Thymus (tissue), 11 donors: ENCODE data around the gene RMND5A. TPM values are rescaled to one million over a fixed set of nuclear protein-coding genes. Genes with fewer than 3 reads are reported as not detected.

Source experiments
- DNase-seq, 9 donors: peaks; one replicate each; pipeline ENCODE4 v3.0.0-alpha.2; 2013; ENCODE audit warnings: low spot score in 9 of 9, low read depth in 6 of 9, missing footprints in 1 of 9
- H3K27ac ChIP-seq, 2 donors: one replicate each; pipeline ENCODE4 v1.5.1; 2013; ENCODE audit warnings: control low read depth in 1 of 2, low read depth in 1 of 2, low read length in 1 of 2, mild to moderate bottlenecking in 1 of 2, moderate library complexity in 1 of 2
- H3K27me3 ChIP-seq, 2 donors: one replicate each; pipeline ENCODE4 v1.5.1; 2013; ENCODE audit warnings: low read length in 1 of 2; ENCODE audit not compliant: control insufficient read depth in 2 of 2, insufficient read depth in 1 of 2
- H3K36me3 ChIP-seq, 2 donors: one replicate each; pipeline ENCODE4 v1.5.1; 2013; ENCODE audit warnings: low read length in 1 of 2, mild to moderate bottlenecking in 1 of 2, moderate library complexity in 1 of 2; ENCODE audit not compliant: control insufficient read depth in 2 of 2, insufficient read depth in 2 of 2
- H3K4me1 ChIP-seq, 2 donors: one replicate each; pipeline ENCODE4 v1.5.1; 2013; ENCODE audit warnings: low read length in 2 of 2; ENCODE audit not compliant: control insufficient read depth in 2 of 2, insufficient read depth in 2 of 2
- H3K4me3 ChIP-seq, 2 donors: one replicate each; pipeline ENCODE4 v1.5.1; 2013; ENCODE audit warnings: low read length in 2 of 2, control low read depth in 1 of 2, mild to moderate bottlenecking in 1 of 2
- H3K9me3 ChIP-seq, 2 donors: one replicate each; pipeline ENCODE4 v1.5.1; 2013; ENCODE audit warnings: low read length in 1 of 2, mild to moderate bottlenecking in 1 of 2; ENCODE audit not compliant: control insufficient read depth in 2 of 2, insufficient read depth in 1 of 2
- WGBS: extraction: QIAGEN DNeasy Blood & Tissue Kit; methylation state at CpG from one replicate; pipeline ENCODE4 v1.1.7; 2013; 5-methylcytosine and 5-hydroxymethylcytosine counted together
- polyA plus RNA-seq: library from polyadenylated mRNA; stranded (reverse); fragments of 200-250 nt; gene quantifications from one replicate; pipeline ENCODE4 v1.2.3, GENCODE V29; 2013
- total RNA-seq: library from RNA; stranded (reverse); fragments of 120-200 nt; gene quantifications from one replicate; pipeline ENCODE4 v1.2.4, GENCODE V29; 2013
- donor health status: healthy.

RMND5A gene
- total and polyA plus RNA-seq, 2 donors = 19.1 to 126 TPM

- Histone ChIP-seq H3K36me3 (peaks cover 30 to 35% of the 10 kb centered on the region in 2 donors), H3K4me3 (peak overlapping the region; percentile 78 to 89), H3K27me3 (peaks cover 0 to 38% of the 10 kb centered on the region in 2 donors), H3K9me3 (no peaks in the 10 kb centered on the region), H3K4me1 (peaks cover 36 to 86% of the 10 kb centered on the region in 2 donors), H3K27ac (peak overlapping the region; percentile 96 to 97)
- DNase-seq = peak in 3 of 9 donors; percentile 63 to 81 (median 66)
- 6% methylated on average over 40 of the region's 40 CpGs for WGBS
Observed at GRCh38 chr2:86790134-86790675, 70.1 kb downstream of the RMND5A start.

DNA sequence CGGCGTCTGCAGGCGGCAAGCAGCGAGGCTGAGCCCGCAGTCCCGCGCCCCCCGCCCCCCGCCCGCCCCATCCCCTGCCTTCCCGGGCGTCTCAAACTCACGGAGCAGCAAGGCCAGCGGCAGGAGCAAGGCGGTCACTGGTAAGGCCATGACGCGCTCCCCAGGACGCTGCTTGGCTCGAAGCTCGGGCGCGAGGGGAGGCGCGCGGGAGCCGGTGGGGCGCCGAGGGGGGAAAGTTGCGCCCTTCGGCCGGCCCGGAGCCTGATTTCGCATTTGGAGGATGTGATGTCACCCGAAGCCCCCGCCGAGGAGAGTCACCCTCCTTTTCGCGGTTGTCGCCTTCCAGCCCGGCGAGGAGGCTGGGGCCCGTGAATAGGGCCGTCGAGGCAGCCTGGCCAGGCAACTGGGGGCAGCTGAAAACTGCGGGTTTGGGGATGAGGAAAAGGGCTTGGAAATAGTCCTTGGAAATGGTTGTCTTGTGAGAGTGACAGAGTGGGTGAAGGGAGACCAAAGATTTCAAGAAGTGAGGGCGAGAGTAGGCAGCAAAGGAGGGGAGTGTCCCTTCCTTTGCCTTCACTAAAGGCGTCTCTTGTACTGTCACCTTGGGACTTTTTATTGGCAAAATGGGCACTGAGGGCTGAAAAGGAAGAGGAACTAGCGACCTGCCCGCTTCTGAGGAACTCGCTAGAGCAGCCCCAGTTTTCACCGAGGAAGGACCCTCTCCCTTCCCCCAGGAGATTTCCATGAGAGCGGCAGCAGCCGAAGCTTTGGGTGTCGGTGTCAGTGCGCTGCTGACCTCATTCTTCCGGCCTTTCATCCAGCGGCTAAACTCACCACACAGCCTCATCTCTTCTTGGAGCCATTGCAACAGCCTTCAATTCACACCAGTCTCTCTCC lies 70.8 kb downstream of the RMND5A start, which contains the start of gene CD8A:
CD8A (minus strand) TSS at position 238 of the 897 bp plus-strand sequence; CDS start at position 150, 88 bp downstream.
- peaks cover 30 to 83% of the 10 kb centered on the region in 2 donors for H3K4me1 ChIP-seq
- peaks cover 2 to 4% of the 10 kb centered on the region in 2 donors for H3K9me3 ChIP-seq
- peak within 1 kb of the TSS; percentile 96 to 97 for H3K27ac ChIP-seq
- H3K27me3 ChIP-seq = peaks cover 0 to 38% of the 10 kb centered on the region in 2 donors
- H3K36me3 ChIP-seq = peaks cover 23 to 34% of the 10 kb centered on the region in 2 donors
- peak within 1 kb of the TSS; percentile 78 to 89 for H3K4me3 ChIP-seq
- 1% methylated on average over 57 of the region's 57 CpGs for WGBS
- DNase-seq = peak in 3 of 9 donors; percentile 74 to 87 (median 77)

- peak in 3 of 9 donors; percentile 64 to 88 (median 80) for DNase-seq
- Histone ChIP-seq H3K4me3 (peak overlapping the region; percentile 78 to 89), H3K9me3 (peaks cover 2 to 4% of the 10 kb centered on the region in 2 donors), H3K27me3 (peaks cover 0 to 38% of the 10 kb centered on the region in 2 donors), H3K27ac (peak overlapping the region; percentile 96 to 97), H3K4me1 (peaks cover 25 to 76% of the 10 kb centered on the region in 2 donors), H3K36me3 (peaks cover 21 to 35% of the 10 kb centered on the region in 2 donors)
- WGBS = 5% methylated on average over 7 of the region's 7 CpGs
Observed at GRCh38 chr2:86791573-86791972, 71.5 kb downstream of the RMND5A start.

DNA sequence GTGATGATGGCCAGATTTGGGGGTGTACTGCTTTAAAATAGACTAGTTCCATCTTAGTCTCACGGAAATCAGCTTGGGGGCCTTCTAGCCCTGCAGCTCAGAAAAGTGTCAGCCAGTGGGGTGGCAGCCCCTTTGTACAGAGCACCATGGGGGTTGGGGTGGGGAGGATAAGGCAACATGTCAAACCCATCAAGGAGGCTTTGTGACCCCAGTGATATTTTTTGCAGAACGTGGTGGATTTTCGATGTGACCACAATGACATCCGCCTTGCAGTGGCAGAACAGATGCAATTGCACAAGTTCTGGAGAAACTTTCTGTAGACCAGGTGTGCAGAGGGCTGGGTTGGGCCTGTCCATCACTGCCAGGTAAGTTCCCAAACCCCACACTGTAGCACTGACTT lies 73.7 kb downstream of the RMND5A start:
- Histone ChIP-seq H3K4me1 (peaks cover 22 to 63% of the 10 kb centered on the region in 2 donors), H3K9me3 (peaks cover 11 to 20% of the 10 kb centered on the region in 2 donors), H3K27me3 (peaks cover 0 to 31% of the 10 kb centered on the region in 2 donors)

DNA sequence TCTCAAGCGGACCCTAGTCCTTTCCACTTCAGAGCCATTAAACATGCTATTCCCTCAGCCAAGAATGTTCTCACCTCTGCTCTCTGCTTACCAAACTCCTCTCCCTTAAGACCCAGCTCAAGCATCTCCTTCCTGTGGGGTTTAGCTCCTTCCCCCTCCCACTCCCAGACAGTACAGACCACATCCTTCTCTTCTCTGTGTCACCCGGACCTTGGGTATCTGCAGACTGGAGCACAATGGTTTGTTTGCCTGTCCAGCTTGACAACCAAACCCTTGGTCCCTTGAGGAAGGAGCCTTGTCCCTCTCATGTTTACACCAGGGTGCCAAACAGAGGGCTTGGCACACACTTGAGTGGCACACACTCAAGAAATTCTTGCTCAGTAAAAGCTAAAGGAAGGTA lies 74.8 kb downstream of the RMND5A start:
- H3K27ac ChIP-seq = peak overlapping the region; percentile 77 to 97
- WGBS = 57% methylated on average over 2 of the region's 2 CpGs
- peak in 1 of 9 donors; percentile 79 for DNase-seq

More for the DNA sequence above, 73.7 kb downstream of the RMND5A start:
- H3K4me3 ChIP-seq = peak overlapping the region; percentile 2 to 26
- WGBS = 18% methylated on average over 4 of the region's 4 CpGs
- peak in 3 of 9 donors; percentile 68 to 86 (median 76) for DNase-seq
- H3K36me3 ChIP-seq = peaks cover 30 to 32% of the 10 kb centered on the region in 2 donors
- peak overlapping the region; percentile 94 to 97 for H3K27ac ChIP-seq

DNA sequence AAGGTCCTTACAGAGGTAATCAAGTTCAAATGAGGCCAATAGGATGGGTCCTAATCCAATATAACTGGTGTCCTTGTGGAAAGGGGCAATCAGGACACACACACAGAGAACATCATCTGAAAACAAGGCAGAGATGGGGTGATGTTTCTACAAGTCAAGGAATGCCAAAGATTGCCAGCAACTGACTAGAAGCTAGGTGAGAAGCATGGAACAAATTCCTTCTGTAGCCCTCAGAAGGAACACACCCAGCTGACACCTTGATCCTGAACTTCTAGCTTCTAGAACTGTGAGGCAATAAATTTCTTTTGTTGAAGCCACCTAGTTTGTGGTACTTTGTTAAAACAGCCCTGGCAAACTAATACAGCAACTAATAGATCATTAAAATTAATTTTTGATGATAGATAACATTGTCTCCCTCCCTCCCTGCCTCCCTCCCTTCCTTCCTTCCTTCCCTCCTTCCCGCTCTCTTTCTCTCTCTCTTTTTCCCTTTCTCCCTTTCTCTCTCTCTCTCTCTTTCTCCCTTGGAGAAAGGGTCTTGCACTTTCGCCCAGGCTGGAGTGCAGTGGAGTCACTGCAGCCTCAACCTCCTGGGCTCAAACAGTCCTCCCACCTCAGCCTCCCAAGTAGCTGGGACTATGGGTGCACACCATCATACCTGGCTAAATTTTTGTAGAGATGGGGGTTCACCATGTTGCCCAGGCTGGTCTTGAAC lies 80.9 kb downstream of the RMND5A start:
- H3K4me3 ChIP-seq = no peak overlapping the region
- 88% methylated on average over 2 of the region's 2 CpGs for WGBS
- H3K27me3 ChIP-seq = no peaks in the 10 kb centered on the region
- peaks cover 31 to 47% of the 10 kb centered on the region in 2 donors for H3K36me3 ChIP-seq
- H3K4me1 ChIP-seq = peaks cover 5 to 6% of the 10 kb centered on the region in 2 donors
- H3K9me3 ChIP-seq = peaks cover 9 to 16% of the 10 kb centered on the region in 2 donors
- no peak overlapping the region for H3K27ac ChIP-seq
- DNase-seq = no peak

More for the DNA sequence above, 74.8 kb downstream of the RMND5A start:
- Histone ChIP-seq H3K4me3 (peak overlapping the region in 1 of 2 donors; percentile 1), H3K27me3 (peaks cover 0 to 20% of the 10 kb centered on the region in 2 donors), H3K36me3 (peaks cover 28 to 40% of the 10 kb centered on the region in 2 donors), H3K9me3 (peaks cover 11 to 20% of the 10 kb centered on the region in 2 donors), H3K4me1 (peaks cover 22 to 53% of the 10 kb centered on the region in 2 donors)

- WGBS = 72% methylated on average over 21 of the region's 21 CpGs
- H3K27ac ChIP-seq = peak overlapping the region; percentile 95 to 96
- DNase-seq = peak in 1 of 9 donors; percentile 58
- peaks cover 0 to 2% of the 10 kb centered on the region in 2 donors for H3K9me3 ChIP-seq
- peak overlapping the region; percentile 73 to 79 for H3K4me3 ChIP-seq
- H3K36me3 ChIP-seq = peaks cover 0 to 5% of the 10 kb centered on the region in 2 donors
- peaks cover 9 to 17% of the 10 kb centered on the region in 2 donors for H3K4me1 ChIP-seq
- H3K27me3 ChIP-seq = peaks cover 0 to 14% of the 10 kb centered on the region in 2 donors
Observed at GRCh38 chr2:86806059-86806857, 86.2 kb downstream of the RMND5A start.

- H3K4me3 ChIP-seq = peak overlapping the region; percentile 73 to 79
- H3K9me3 ChIP-seq = peaks cover 0 to 2% of the 10 kb centered on the region in 2 donors
- whole genome bisulfite sequencing = 31% methylated on average over 11 of the region's 11 CpGs
- H3K27me3 ChIP-seq = peaks cover 0 to 14% of the 10 kb centered on the region in 2 donors
- DNase-seq = no peak
- H3K36me3 ChIP-seq = peaks cover 0 to 5% of the 10 kb centered on the region in 2 donors
- peak overlapping the region; percentile 95 to 96 for H3K27ac ChIP-seq
- peaks cover 9 to 17% of the 10 kb centered on the region in 2 donors for H3K4me1 ChIP-seq
Observed at GRCh38 chr2:86807133-86807467, 87.0 kb downstream of the RMND5A start.
